Subcutaneous adipose tissue (tissue), 4 donors: ENCODE measurements around the gene NEUROD2. TPM values are rescaled to one million over a fixed set of nuclear protein-coding genes. Genes with fewer than 3 reads are reported as not detected.

Experiments used
- CTCF ChIP-seq: fragments of 450-650 bp; IDR thresholded peaks from one replicate; pipeline ENCODE4 v1.5.1; 2016; ENCODE audit warnings: low read depth, mild to moderate bottlenecking, control low read depth, antibody characterized with exemption, moderate library complexity
- total RNA-seq, 4 donors: library from RNA; depleted of rRNA; stranded (reverse); fragments of >200 nt; gene quantifications; one replicate each; pipeline ENCODE4 v1.1.0, GENCODE V29; 2016

The NEUROD2 gene
- total RNA-seq, 4 donors from 2014 or later: not detected

- TF ChIP-seq CTCF: no peak
These were observed 9.1 kb downstream of the NEUROD2 start for GRCh38 chr17:39598630-39599003.

GRCh38 chr17:39598047-39598481, 9.7 kb downstream of the NEUROD2 start:
- TF ChIP-seq CTCF: no peak

GRCh38 chr17:39597372-39598046, 10.2 kb downstream of the NEUROD2 start:
- no peak for TF ChIP-seq CTCF

GRCh38 chr17:39596543-39597267, 11.0 kb downstream of the NEUROD2 start:
- no peak for TF ChIP-seq CTCF

- no peak for TF ChIP-seq CTCF
These were observed 11.7 kb downstream of the NEUROD2 start for GRCh38 chr17:39595928-39596510.

- TF ChIP-seq CTCF: no peak
These were observed 12.4 kb downstream of the NEUROD2 start for GRCh38 chr17:39595294-39595693.

- TF ChIP-seq CTCF: no peak
These were observed 14.3 kb downstream of the NEUROD2 start for GRCh38 chr17:39593371-39593770.
